Measurements from ENCODE around the gene NAV3. TPM values are rescaled to one million over a fixed set of nuclear protein-coding genes. Genes with fewer than 3 reads are reported as not detected.

NAV3 gene
- total RNA-seq, 1 experiment from 2014 or later = 0.93 TPM

DNA sequence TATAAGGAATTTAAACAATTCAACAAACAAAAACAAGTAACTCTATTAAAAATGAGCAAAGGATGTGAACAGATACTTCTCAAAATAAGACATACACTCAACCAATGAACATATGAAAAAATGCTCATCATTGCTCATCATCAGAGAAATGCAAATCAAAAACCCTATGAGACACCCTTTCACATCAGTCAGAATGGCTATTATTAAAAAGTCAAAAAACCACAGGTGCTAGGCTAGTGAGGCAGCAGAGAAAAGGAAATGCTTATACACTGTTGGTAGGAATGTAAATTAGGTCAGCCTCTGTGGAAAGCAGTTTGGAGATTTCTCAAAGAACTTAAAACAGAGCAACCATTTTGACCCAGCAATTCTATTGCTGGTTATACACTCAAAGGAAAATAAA lies 52.0 kb downstream of the NAV3 start:
- no peak overlapping the region for H3K27ac ChIP-seq
- no peaks in the 10 kb centered on the region for H3K36me3 ChIP-seq
- DNase-seq = no peak

DNA sequence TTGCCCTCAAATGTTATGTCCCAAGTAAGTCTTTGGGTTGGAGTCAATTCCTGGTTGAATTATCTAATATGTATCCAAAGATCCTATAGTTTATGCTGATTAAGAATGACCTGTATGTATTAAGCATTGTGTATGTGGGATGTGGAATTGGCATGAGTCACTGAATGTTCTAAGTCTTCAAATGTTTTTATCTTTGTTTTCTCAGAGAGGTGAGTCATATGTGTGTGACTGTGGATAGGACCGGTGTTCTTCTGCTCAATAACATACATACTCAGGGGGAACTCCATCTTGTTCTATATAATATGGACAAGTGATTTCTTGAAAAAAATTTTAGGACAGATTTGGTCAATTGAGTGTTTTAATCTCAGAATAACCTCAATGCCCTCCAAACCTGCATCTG lies 57.9 kb downstream of the NAV3 start:
- H3K4me1 ChIP-seq = peaks cover under 1% of the 10 kb centered on the region
- H3K4me3 ChIP-seq = no peak overlapping the region
- no peak overlapping the region for H3K27ac ChIP-seq
- no peaks in the 10 kb centered on the region for H3K36me3 ChIP-seq
- DNase-seq = no peak
- H3K27me3 ChIP-seq = no peaks in the 10 kb centered on the region
- H3K9me3 ChIP-seq (replicated peaks) = no peaks in the 10 kb centered on the region

More for the DNA sequence above, 52.0 kb downstream of the NAV3 start:
- Histone ChIP-seq H3K9me3 (replicated peaks) (no peaks in the 10 kb centered on the region), H3K4me3 (no peak overlapping the region), H3K4me1 (no peaks in the 10 kb centered on the region), H3K27me3 (no peaks in the 10 kb centered on the region)

DNA sequence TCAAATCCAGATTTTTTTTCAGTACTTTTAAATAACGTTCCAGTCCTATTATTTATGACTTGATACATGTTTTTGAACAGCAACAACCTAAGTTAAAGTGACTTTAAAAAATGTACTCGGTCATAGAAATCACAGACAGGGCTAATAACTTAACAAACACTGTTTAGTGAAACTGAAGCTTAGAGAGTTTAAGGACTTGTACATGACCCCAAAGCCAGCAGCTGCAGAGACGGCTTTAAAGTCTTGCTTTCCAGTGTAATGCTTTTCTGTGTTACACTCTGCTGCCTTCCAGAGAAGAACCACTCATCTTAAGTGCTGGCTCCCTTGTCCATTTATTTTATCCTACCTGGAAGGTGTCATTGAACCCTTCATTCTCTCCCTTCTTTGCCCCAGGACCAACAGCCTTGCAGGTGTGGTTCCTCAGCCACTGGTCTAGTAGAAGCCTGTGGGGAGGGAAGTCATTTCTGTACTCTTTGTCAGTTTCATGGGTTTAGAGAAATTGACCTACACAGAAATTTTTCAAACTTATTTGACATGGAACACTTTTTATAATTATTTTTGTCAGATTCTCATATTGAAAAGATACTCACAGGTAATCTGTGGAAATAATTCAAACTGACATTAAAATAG lies 60.9 kb downstream of the NAV3 start:
- Histone ChIP-seq H3K36me3 (no peaks in the 10 kb centered on the region), H3K27ac (no peak overlapping the region), H3K27me3 (no peaks in the 10 kb centered on the region), H3K9me3 (replicated peaks) (no peaks in the 10 kb centered on the region), H3K4me1 (peaks cover 7% of the 10 kb centered on the region), H3K4me3 (no peak overlapping the region)
- DNase-seq = peak; percentile 4 to 18

DNA sequence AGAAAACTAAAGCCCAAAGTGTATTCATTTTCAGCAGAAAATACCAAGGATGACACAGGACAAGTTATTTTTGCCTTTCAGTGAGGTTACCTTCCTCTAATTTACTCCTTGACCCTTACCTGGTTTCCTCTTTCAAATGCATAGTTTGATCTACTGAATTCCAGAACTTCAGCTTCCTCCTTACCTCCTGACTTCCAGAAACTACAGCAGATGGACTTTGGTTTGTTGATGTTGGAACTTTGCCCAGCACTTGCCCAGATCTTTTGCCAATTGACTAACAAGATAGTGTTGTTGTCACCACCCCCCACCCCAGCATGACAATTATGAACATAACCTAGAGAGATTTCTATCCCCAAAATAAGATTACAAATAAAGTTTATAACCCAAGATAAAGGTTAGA lies 63.2 kb downstream of the NAV3 start:
- Histone ChIP-seq H3K27ac (no peak overlapping the region), H3K27me3 (no peaks in the 10 kb centered on the region), H3K9me3 (replicated peaks) (no peaks in the 10 kb centered on the region), H3K36me3 (no peaks in the 10 kb centered on the region), H3K4me3 (no peak overlapping the region), H3K4me1 (peaks cover 7% of the 10 kb centered on the region)
- peak; percentile 38 to 72 for DNase-seq

DNA sequence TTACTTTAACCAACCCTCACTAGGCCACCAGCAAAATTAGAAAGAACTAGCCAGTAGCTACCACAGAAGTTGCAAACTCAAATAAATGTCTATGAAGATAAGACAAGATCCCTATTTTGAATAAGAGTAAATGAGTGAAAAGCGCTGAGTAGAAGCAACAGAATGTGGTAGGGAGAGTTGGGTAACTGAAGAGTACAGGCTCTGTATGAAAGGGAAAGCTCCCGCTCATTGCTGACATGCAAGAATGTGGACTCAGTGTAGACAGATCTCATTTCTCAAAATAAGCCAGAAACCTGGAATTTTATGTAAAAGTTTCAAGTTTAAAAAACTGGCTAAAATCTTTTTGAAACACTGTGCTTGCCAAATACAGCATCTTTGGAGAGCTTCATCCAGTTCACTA lies 63.9 kb downstream of the NAV3 start:
- no peak for DNase-seq
- Histone ChIP-seq H3K9me3 (replicated peaks) (no peaks in the 10 kb centered on the region), H3K27ac (no peak overlapping the region), H3K4me3 (no peak overlapping the region), H3K4me1 (peaks cover 7% of the 10 kb centered on the region), H3K27me3 (no peaks in the 10 kb centered on the region), H3K36me3 (no peaks in the 10 kb centered on the region)

DNA sequence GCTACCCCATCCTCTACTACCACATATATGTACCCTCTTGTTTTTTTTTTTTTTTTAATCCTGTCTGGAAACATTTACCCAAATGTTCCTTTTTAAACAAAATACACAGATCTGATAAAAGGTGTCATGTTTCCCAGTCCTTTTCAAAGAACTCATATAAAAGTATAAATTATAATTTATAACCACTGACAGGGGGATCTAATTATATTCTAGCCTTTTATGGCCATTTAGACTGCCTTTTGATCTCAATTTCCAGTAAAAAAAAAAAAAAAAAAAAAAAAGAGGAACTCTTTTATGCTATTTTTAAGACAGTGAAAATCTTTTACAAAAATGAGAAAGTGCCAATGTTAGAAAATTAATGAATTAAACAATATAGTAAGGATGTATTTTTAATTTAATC lies 65.0 kb downstream of the NAV3 start:
- Histone ChIP-seq H3K27ac (no peak overlapping the region), H3K27me3 (no peaks in the 10 kb centered on the region)

DNA sequence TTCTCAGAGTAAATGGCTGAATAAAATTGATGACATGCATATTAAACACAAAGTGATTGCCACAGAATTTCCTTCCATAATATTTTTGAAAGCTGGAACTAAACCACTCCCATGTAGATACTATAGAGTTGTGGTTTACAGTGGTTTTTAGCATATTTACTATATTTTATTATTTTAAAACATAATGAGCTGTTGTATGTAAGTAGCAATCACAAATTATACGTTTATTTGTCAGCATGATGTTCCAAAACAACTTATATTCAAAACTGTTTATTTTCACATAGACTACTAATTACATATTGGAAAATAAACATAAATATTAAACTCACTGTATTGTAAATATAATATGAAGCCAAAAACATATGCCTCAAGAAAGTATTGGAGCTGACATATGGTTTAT lies 77.2 kb downstream of the NAV3 start:
- H3K36me3 ChIP-seq = no peaks in the 10 kb centered on the region
- DNase-seq = no peak
- no peaks in the 10 kb centered on the region for H3K27me3 ChIP-seq
- no peaks in the 10 kb centered on the region for H3K9me3 ChIP-seq (replicated peaks)
- H3K4me3 ChIP-seq = no peak overlapping the region
- H3K4me1 ChIP-seq = no peaks in the 10 kb centered on the region
- no peak overlapping the region for H3K27ac ChIP-seq

More for the DNA sequence above, 65.0 kb downstream of the NAV3 start:
- no peaks in the 10 kb centered on the region for H3K9me3 ChIP-seq (replicated peaks)
- H3K36me3 ChIP-seq = no peaks in the 10 kb centered on the region
- peaks cover 7% of the 10 kb centered on the region for H3K4me1 ChIP-seq
- DNase-seq = no peak
- no peak overlapping the region for H3K4me3 ChIP-seq

DNA sequence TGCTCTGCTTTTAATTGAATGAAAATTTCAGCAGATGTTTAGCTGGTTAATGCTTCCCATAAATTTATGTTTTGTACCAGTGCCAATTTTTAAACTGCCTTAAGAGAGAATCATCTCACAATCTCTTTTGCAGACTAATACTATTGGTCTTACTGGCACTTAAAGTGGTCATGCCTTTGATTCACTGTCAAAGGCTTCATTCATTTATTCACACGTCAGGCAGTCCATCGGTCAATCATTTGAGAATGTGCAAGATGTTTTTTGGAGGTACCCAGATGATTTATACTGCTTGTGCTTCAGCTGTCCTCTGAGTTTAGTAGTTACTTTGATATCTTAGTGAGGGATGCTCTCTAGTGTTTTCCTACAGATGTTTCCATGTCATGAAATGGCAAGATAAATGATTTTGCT lies 83.4 kb downstream of the NAV3 start:
- no peak for DNase-seq
- H3K4me3 ChIP-seq = no peak overlapping the region
- H3K27ac ChIP-seq = no peak overlapping the region
- H3K27me3 ChIP-seq = no peaks in the 10 kb centered on the region
- no peaks in the 10 kb centered on the region for H3K9me3 ChIP-seq (replicated peaks)
- H3K36me3 ChIP-seq = no peaks in the 10 kb centered on the region
- no peaks in the 10 kb centered on the region for H3K4me1 ChIP-seq

DNA sequence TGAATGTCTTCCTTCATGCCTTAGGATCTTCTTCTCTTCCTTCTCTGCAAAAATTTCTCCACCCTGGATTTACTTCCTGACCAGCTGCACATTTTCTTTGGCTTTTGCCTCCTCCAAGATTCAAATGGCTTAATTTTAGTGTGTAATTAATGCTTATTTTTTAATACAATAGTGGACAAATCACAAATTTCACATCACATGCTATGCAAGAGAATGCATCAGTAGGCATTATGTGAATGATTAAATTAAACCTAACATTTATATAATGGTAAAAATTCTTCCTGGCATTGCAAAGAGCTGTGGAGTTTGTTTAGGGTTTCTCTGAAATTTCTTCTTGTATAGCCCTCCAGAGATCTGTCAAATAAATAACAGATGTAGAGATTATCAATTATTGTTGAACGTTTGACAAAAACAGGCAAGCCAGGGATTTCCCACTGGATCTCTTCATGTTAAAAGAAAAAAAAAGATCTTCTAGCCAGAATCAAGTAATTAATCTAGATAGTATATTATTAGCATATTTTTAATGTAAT lies 84.4 kb downstream of the NAV3 start:
- Histone ChIP-seq H3K27ac (no peak overlapping the region), H3K36me3 (no peaks in the 10 kb centered on the region), H3K4me3 (no peak overlapping the region), H3K27me3 (no peaks in the 10 kb centered on the region), H3K9me3 (replicated peaks) (no peaks in the 10 kb centered on the region), H3K4me1 (no peaks in the 10 kb centered on the region)
- no peak for DNase-seq

DNA sequence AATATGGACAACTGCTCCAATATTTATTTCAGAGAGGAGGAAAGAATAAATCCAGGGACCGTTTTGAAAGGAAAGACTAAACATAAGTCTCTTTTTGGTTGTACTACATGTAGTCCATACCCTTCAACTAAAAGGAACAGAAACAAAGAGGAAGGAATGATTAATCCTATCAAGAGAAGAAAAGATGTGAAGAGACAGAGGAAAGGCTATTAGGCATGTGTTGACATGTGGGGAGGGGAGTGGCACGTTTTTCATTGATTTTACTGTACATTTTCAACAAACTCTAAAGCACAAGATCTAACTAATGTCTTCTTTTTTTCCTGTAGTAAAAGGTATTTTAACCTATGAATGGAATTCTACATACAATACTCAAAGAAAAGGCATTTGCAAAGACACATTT lies 85.6 kb downstream of the NAV3 start:
- Histone ChIP-seq H3K27me3 (no peaks in the 10 kb centered on the region), H3K4me3 (no peak overlapping the region), H3K9me3 (replicated peaks) (no peaks in the 10 kb centered on the region), H3K27ac (no peak overlapping the region), H3K36me3 (no peaks in the 10 kb centered on the region), H3K4me1 (no peaks in the 10 kb centered on the region)
- DNase-seq = no peak

DNA sequence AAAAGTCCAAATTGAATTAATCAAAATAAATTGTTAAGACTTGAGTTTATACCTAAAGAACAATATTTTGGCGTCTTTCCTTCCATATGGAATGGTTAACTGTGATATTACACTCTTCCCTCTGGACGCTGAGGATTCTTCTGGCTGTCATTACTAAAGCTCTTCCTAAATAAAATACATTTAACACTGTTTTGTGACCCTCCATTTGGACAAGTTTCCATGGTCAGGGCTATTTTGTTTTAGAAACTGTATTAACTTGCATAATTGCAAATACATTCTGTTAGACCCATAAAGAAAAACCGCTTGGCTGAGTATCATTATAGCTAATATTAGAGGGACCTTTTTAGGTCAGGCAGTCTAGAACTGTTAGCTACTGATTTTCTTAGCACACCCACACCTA lies 87.4 kb downstream of the NAV3 start:
- H3K9me3 ChIP-seq (replicated peaks) = no peaks in the 10 kb centered on the region
- no peak overlapping the region for H3K27ac ChIP-seq
- no peaks in the 10 kb centered on the region for H3K36me3 ChIP-seq
- no peak overlapping the region for H3K4me3 ChIP-seq
- no peaks in the 10 kb centered on the region for H3K27me3 ChIP-seq
- DNase-seq = no peak
- H3K4me1 ChIP-seq = no peaks in the 10 kb centered on the region

DNA sequence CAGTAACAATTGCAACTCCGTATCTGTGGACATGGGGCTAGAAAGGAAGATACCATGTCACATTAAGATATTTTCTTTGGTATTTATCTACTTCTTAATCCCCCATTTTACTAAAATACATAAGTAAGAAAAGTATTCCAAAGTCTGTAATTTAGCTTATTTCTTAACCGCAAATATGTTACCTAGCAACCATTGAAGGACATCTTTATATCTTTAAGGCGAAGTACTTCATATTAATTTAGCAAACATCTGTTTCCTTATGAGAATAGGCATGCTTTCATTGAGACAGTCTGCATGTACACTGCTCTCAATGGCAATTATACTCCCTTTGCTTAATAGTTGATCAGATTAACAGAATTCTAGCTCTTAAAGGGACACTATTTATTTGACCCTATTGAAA lies 88.8 kb downstream of the NAV3 start:
- Histone ChIP-seq H3K36me3 (no peaks in the 10 kb centered on the region), H3K4me3 (no peak overlapping the region), H3K27me3 (no peaks in the 10 kb centered on the region), H3K9me3 (replicated peaks) (no peaks in the 10 kb centered on the region), H3K27ac (no peak overlapping the region), H3K4me1 (no peaks in the 10 kb centered on the region)
- no peak for DNase-seq

DNA sequence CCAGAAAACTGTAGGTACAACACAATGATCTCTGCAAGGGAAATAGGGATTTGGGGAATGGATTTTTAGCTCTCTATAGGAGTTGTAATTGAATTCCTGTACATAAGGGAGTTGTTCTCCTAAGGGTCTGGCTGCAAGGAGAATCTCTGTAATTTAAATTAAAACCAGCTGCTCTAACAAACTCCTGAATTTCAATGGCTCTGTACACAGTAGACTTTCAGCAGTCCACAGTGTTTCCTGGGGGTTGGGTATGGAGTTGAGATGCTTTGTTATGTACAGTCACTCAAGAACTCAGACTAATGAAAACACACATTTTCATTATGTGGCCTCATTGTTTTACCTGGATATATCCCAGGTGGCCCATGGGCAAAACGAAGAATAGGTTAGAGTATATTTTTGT lies 93.2 kb downstream of the NAV3 start:
- H3K9me3 ChIP-seq (replicated peaks) = no peaks in the 10 kb centered on the region
- H3K4me1 ChIP-seq = peaks cover 9% of the 10 kb centered on the region
- H3K27ac ChIP-seq = no peak overlapping the region
- H3K36me3 ChIP-seq = no peaks in the 10 kb centered on the region
- H3K4me3 ChIP-seq = no peak overlapping the region
- DNase-seq = no peak
- no peaks in the 10 kb centered on the region for H3K27me3 ChIP-seq

DNA sequence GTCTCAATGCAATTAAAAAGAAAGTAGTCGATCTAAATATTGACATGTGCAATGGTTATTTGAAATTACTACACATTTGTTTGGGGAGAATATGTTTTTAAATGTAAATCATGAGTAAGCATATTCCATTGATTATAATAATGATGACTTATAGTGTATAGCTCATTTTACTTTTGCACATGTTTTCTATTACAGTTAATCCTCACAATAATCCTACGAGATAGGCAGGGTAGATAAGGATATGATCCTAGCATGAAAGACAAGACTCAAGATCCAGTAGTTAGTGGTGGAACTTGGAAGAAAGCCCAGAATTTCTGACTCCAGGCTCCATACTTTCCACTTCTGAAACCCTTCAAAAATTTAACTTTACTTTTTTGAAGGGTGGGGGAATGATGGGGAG lies 94.0 kb downstream of the NAV3 start:
- Histone ChIP-seq H3K4me3 (no peak overlapping the region), H3K36me3 (no peaks in the 10 kb centered on the region), H3K4me1 (peaks cover 9% of the 10 kb centered on the region), H3K9me3 (replicated peaks) (no peaks in the 10 kb centered on the region), H3K27me3 (no peaks in the 10 kb centered on the region), H3K27ac (no peak overlapping the region)
- peak; percentile 10 to 60 for DNase-seq

DNA sequence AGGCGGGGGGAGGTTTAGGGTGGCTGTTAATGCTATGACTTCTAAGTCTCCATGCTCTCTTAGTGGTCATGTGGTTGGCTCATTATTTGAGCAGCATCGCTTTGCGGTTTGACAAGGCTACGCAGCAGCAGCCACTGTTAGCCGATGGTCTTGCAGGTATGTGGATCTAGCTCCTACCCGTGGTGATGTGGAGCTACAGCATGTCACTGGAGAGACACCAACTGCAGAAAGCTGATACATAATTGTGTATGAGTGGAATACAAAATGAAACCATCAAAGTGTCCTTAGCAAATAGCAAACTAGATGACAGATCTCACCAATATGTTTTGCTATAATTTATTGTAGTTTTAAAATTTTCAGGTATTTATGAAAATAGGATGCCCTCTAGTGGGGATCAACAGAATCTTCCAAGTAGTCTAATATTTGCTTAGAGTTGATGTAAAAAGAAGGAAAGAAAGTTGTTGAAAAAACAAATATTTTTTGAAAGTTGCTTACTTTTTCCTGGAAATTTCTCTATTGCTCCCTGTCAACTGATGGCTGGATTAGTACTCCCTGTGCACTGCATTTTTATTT lies 94.9 kb downstream of the NAV3 start:
- no peak overlapping the region for H3K27ac ChIP-seq
- H3K4me3 ChIP-seq = no peak overlapping the region
- no peaks in the 10 kb centered on the region for H3K36me3 ChIP-seq
- H3K27me3 ChIP-seq = no peaks in the 10 kb centered on the region
- H3K4me1 ChIP-seq = peaks cover 9% of the 10 kb centered on the region
- no peaks in the 10 kb centered on the region for H3K9me3 ChIP-seq (replicated peaks)
- DNase-seq = peak; percentile 87 to 90

DNA sequence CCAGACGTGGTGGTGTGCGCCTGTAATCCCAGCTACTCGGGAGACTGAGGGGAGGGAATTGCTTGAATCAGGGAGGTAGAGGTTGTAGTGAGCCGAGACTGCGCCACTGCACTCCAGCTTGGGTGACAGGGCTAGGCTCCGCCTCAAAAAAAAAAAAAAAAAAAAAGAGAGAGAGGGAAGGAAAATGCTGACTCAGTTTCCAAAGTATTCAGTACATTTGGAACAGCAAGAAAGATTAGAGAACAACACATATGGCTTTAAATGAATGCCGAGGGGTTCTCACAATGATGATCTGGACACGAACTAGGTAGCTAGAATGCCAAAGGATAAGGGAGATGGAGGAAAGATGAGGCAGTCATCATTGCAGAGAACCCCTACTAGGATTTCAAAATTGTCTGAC lies 97.4 kb downstream of the NAV3 start:
- H3K27ac ChIP-seq = no peak overlapping the region

More for the DNA sequence above, 97.4 kb downstream of the NAV3 start:
- no peaks in the 10 kb centered on the region for H3K36me3 ChIP-seq
- peaks cover 9% of the 10 kb centered on the region for H3K4me1 ChIP-seq
- H3K9me3 ChIP-seq (replicated peaks) = no peaks in the 10 kb centered on the region
- DNase-seq = no peak
- H3K27me3 ChIP-seq = no peaks in the 10 kb centered on the region
- H3K4me3 ChIP-seq = no peak overlapping the region
